ENCODE results near the gene IL1RN.

The IL1RN gene

GRCh38 chr2:113156278-113157117 is 29.1 kb downstream of the IL1RN start:
- no peak for DNase-seq (ENCODE audit: low read depth in 2 of 2)

GRCh38 chr2:113157118-113157896 is 29.9 kb downstream of the IL1RN start:
- no peak for DNase-seq (ENCODE audit: low read depth in 2 of 2)

GRCh38 chr2:113157897-113158753 is 30.7 kb downstream of the IL1RN start:
- DNase-seq (ENCODE audit: low read depth in 2 of 2): no peak

- no peak for DNase-seq (ENCODE audit: low read depth in 2 of 2)
Measured at GRCh38 chr2:113158884-113159553, 31.6 kb downstream of the IL1RN start.

GRCh38 chr2:113160248-113160647 is 32.9 kb downstream of the IL1RN start:
- no peak for DNase-seq (ENCODE audit: low read depth in 2 of 2)

- no peak for DNase-seq (ENCODE audit: low read depth in 2 of 2)
Measured at GRCh38 chr2:113160962-113161361, 33.6 kb downstream of the IL1RN start.

GRCh38 chr2:113162173-113162572 is 34.8 kb downstream of the IL1RN start:
- DNase-seq (ENCODE audit: low read depth in 2 of 2): no peak

- no peak for DNase-seq (ENCODE audit: low read depth in 2 of 2)
Measured at GRCh38 chr2:113162869-113163268, 35.5 kb downstream of the IL1RN start.

- no peak for DNase-seq (ENCODE audit: low read depth in 2 of 2)
Measured at GRCh38 chr2:113164215-113164929, 37.0 kb downstream of the IL1RN start.

GRCh38 chr2:113164930-113165585 is 37.7 kb downstream of the IL1RN start:
- DNase-seq (ENCODE audit: low read depth in 2 of 2): no peak

GRCh38 chr2:113166187-113166645 is 38.8 kb downstream of the IL1RN start:
- DNase-seq (ENCODE audit: low read depth in 2 of 2): no peak

- DNase-seq (ENCODE audit: low read depth in 2 of 2): no peak
Measured at GRCh38 chr2:113167115-113167932, 39.9 kb downstream of the IL1RN start.

GRCh38 chr2:113167962-113168340 is 40.6 kb downstream of the IL1RN start:
- no peak for DNase-seq (ENCODE audit: low read depth in 2 of 2)

GRCh38 chr2:113169002-113169530 is 41.7 kb downstream of the IL1RN start:
- no peak for DNase-seq (ENCODE audit: low read depth in 2 of 2)

- DNase-seq (ENCODE audit: low read depth in 2 of 2): no peak
Measured at GRCh38 chr2:113169586-113169985, 42.2 kb downstream of the IL1RN start.

GRCh38 chr2:113171334-113172075 is 44.1 kb downstream of the IL1RN start:
- DNase-seq (ENCODE audit: low read depth in 2 of 2): no peak

GRCh38 chr2:113172721-113173541 is 45.5 kb downstream of the IL1RN start:
- no peak for DNase-seq (ENCODE audit: low read depth in 2 of 2)
